Endothelial cell of umbilical vein (primary cell): Measurements from ENCODE around the gene VWA8. TPM values are rescaled to one million over a fixed set of nuclear protein-coding genes. Genes with fewer than 3 reads are reported as not detected.

Source experiments
- BruUV-seq: library from RNA; stranded (reverse); fragments of 400-500 nt; replicated peaks from 2 replicates; lab custom pipeline; 2021; lab: Mats Ljungman, UMichigan
- CTCF ChIA-PET: fragments of 300-600, 350-600 bp; sonication (Branson Sonifier 250); formaldehyde crosslinking; loops from one replicate; lab custom pipeline; 2021; ENCODE audit warnings: antibody characterized with exemption, inconsistent platforms; lab: Charles Lee
- POLR2A ChIA-PET: fragments of 300-600, 350-600 bp; sonication (Branson Sonifier 250); formaldehyde crosslinking; loops from one replicate; lab custom pipeline; 2021; ENCODE audit warnings: antibody characterized with exemption, inconsistent platforms; lab: Charles Lee
- DNase-seq: peaks from one replicate; pipeline ENCODE4 v3.0.0-alpha.2; 2011; ENCODE audit warnings: low read depth, low spot score
- FAIRE-seq: peaks from 2 replicates; lab custom pipeline; 2011; peaks lifted over from hg19 to GRCh38; lab: Jason Lieb, UNC
- H2AFZ ChIP-seq: 2 replicates; pipeline ENCODE4 v1.6.0; 2012; ENCODE audit warnings: low read depth, low read length, control low read depth, inconsistent platforms
- H3K27ac ChIP-seq: 2 replicates; pipeline ENCODE4 v1.5.1; 2011; ENCODE audit warnings: low read depth, mild to moderate bottlenecking, control low read depth, low read length, moderate library complexity; ENCODE audit not compliant: insufficient read depth
- H3K27me3 ChIP-seq, 2 experiments: 2 replicates each; pipeline versions ENCODE4 v1.6.0 to v1.6.1; 2011; ENCODE audit warnings: low read length in 2 of 2, mixed read lengths in 1 of 2; ENCODE audit not compliant: control insufficient read depth in 2 of 2, insufficient read depth in 2 of 2
- H3K36me3 ChIP-seq, 2 experiments: 2 replicates in 1 of 2; 3 replicates in 1 of 2; pipeline ENCODE4 v1.5.1; 2011; ENCODE audit warnings: low read length in 2 of 2, mild to moderate bottlenecking in 1 of 2, moderate library complexity in 1 of 2; ENCODE audit not compliant: control insufficient read depth in 2 of 2, insufficient read depth in 2 of 2; ENCODE audit errors: extremely low read depth in 1 of 2
- H3K4me1 ChIP-seq: 3 replicates; pipeline ENCODE4 v1.5.1; 2011; ENCODE audit warnings: mild to moderate bottlenecking, low read length; ENCODE audit not compliant: control insufficient read depth, insufficient read depth; ENCODE audit errors: extremely low read depth
- H3K4me2 ChIP-seq: 2 replicates; pipeline ENCODE4 v1.6.1; 2011; ENCODE audit warnings: low read length, control low read depth, mixed read lengths; ENCODE audit not compliant: insufficient read depth
- H3K4me3 ChIP-seq, 3 experiments: fragments of 200-600 bp in 1 of 3; sonication (generic), shearing (Covaris generic) in 1 of 3; replicated peaks in 1 of 3; 2 replicates each; pipeline ENCODE4 v1.5.1; 2011 to 2016; ENCODE audit warnings: control low read depth in 3 of 3, low read length in 3 of 3, mild to moderate bottlenecking in 2 of 3, inconsistent platforms in 1 of 3, low read depth in 1 of 3, moderate library complexity in 1 of 3; ENCODE audit not compliant: insufficient read depth in 1 of 3
- H3K79me2 ChIP-seq: 2 replicates; pipeline ENCODE4 v1.6.0; 2012; ENCODE audit warnings: low read length, inconsistent platforms; ENCODE audit not compliant: control insufficient read depth, insufficient read depth
- H3K9ac ChIP-seq: replicated peaks from 2 replicates; pipeline ENCODE3; 2011; ENCODE audit warnings: low read length, control low read depth; ENCODE audit not compliant: insufficient read depth; ENCODE audit errors: extremely low read depth
- H3K9me1 ChIP-seq: replicated peaks from 3 replicates; pipeline ENCODE4 v1.6.0; 2011; ENCODE audit warnings: mild to moderate bottlenecking, low read length; ENCODE audit not compliant: control insufficient read depth, insufficient read depth; ENCODE audit errors: extremely low read depth
- H3K9me3 ChIP-seq: replicated peaks from 2 replicates; pipeline ENCODE4 v1.5.1; 2012; ENCODE audit warnings: low read length, inconsistent platforms; ENCODE audit not compliant: control insufficient read depth, insufficient read depth
- H4K20me1 ChIP-seq: replicated peaks from 2 replicates; pipeline ENCODE3; 2011; ENCODE audit warnings: mild to moderate bottlenecking, low read length; ENCODE audit not compliant: control insufficient read depth, insufficient read depth; ENCODE audit errors: extremely low read depth
- EZH2 ChIP-seq: IDR thresholded peaks from 2 replicates; pipeline ENCODE4 v1.6.1; 2012; ENCODE audit warnings: borderline replicate concordance, low read depth, mild to moderate bottlenecking, moderate library complexity, low read length, inconsistent platforms; ENCODE audit not compliant: severe bottlenecking
- FOS ChIP-seq: IDR thresholded peaks from 2 replicates; pipeline ENCODE4 v1.6.1; 2011; ENCODE audit warnings: mild to moderate bottlenecking, low read length, moderate library complexity, borderline replicate concordance; ENCODE audit not compliant: insufficient read depth
- GATA2 ChIP-seq: IDR thresholded peaks from 2 replicates; pipeline ENCODE4 v1.7.0; 2011; ENCODE audit warnings: low read depth, mild to moderate bottlenecking, moderate library complexity, mixed read lengths, low read length; ENCODE audit not compliant: insufficient read length, insufficient read depth
- JUN ChIP-seq: IDR thresholded peaks from 2 replicates; pipeline ENCODE4 v1.6.1; 2011; ENCODE audit warnings: borderline replicate concordance, low read depth; ENCODE audit not compliant: insufficient read length, insufficient read depth
- MYC ChIP-seq: IDR thresholded peaks from one replicate; pipeline ENCODE4 v1.6.1; 2011; ENCODE audit warnings: mild to moderate bottlenecking, low read depth, low read length
- POLR2A ChIP-seq: IDR thresholded peaks from 2 replicates; pipeline ENCODE4 v1.6.1; 2012; ENCODE audit warnings: low read depth, mild to moderate bottlenecking, control low read depth, low read length
- POLR2AphosphoS5 ChIP-seq: IDR thresholded peaks from 2 replicates; pipeline ENCODE4 v1.6.1; 2012; ENCODE audit warnings: low read depth, mild to moderate bottlenecking, control low read depth, low read length, moderate library complexity; ENCODE audit not compliant: insufficient read depth
- dilution Hi-C: fragments of 300-500 bp; cut with MboI; formaldehyde crosslinking; loops from one replicate; pipeline ENCODE4 v1.15.0; 2019; ENCODE audit warnings: low sequenced_read_pairs; ENCODE audit not compliant: extremely low pct_ligation_motif_present
- intact Hi-C: fragments of 100-400 bp; cut with micrococcal nuclease; formaldehyde crosslinking; loops from one replicate; pipeline ENCODE4 v1.10.0; 2022
- polyA plus RNA-seq, 4 experiments: library from polyadenylated mRNA; depleted of rRNA in 3 of 4; stranded (reverse) in 3 of 4; unstranded in 1 of 4; fragments of >200 nt; gene quantifications; 2 replicates each; pipeline versions ENCODE4 v1.2.1 to v1.2.3, GENCODE V29; 2011 to 2012; ENCODE audit warnings: missing spikeins in 1 of 4
- total RNA-seq: library from RNA; stranded (reverse); gene quantifications from 2 replicates; pipeline ENCODE4 v1.2.3, GENCODE V29; 2021
- TF ChIP-seq, protein P1 (sequence below): IDR thresholded peaks from 2 replicates; pipeline ENCODE4 v1.6.1; 2011; ENCODE audit not compliant: insufficient read depth, insufficient read length
- TF ChIP-seq, protein P2 (sequence below), 2 donors: IDR thresholded peaks; 1 replicate in 1 of 2; 2 replicates in 1 of 2; pipeline ENCODE4 v1.5.1; 2011; ENCODE audit warnings: low read length in 2 of 2, mild to moderate bottlenecking in 2 of 2, moderate library complexity in 2 of 2, control low read depth in 1 of 2, inconsistent platforms in 1 of 2, low read depth in 1 of 2; ENCODE audit not compliant: insufficient read depth in 1 of 2; ENCODE audit errors: extremely low read depth in 1 of 2

Gene VWA8
- total and polyA plus RNA-seq, 2 donors (not counting 3 experiments of a cell fraction or from before 2014, with no cell fraction given): 2.9 to 11.3 TPM

DNA sequence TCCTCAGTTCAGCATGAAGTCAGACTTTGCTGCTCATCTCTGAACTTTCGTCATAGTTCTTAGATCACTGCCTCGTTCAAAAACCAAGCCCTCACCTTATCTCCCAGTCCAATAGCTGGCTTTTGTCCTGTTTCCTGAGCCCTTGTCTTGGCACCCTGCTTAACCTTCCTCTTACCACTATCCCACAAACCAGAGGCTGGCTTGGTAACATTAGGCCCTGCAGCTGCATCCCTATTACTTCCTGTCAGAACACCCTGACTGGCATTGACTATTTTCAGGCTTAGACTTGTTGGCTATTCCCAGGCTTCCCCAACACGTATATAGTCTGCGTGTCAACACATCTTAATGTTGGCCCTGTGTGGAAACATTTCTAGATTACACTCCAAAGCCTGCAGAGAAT, 172.4 kb downstream of the VWA8 start:
- no peaks in the 10 kb centered on the region for H3K27me3 ChIP-seq
- peak overlapping the region; percentile 16 for H2AFZ ChIP-seq
- intact Hi-C loops: loop anchor here (1.0 kb wide), 1 partner anchor 93 kb away; no protein-coding TSS in a partner anchor
- no peaks in the 10 kb centered on the region for H3K79me2 ChIP-seq
- DNase-seq: peak; percentile 96
- no peaks in the 10 kb centered on the region for H3K9me3 ChIP-seq
- POLR2A ChIA-PET: no interaction called here
- H4K20me1 ChIP-seq: no peaks in the 10 kb centered on the region
- no TSS peak for BruUV-seq
- H3K9me1 ChIP-seq: no peaks in the 10 kb centered on the region
- H3K36me3 ChIP-seq: no peaks in the 10 kb centered on the region
- TF ChIP-seq POLR2AphosphoS5: peak; percentile 66
- TF ChIP-seq, protein P1, sequence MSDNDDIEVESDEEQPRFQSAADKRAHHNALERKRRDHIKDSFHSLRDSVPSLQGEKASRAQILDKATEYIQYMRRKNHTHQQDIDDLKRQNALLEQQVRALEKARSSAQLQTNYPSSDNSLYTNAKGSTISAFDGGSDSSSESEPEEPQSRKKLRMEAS: no peak
- peak; percentile 66 for TF ChIP-seq GATA2
- no peak for TF ChIP-seq POLR2A
- peak; percentile 45 for TF ChIP-seq JUN
- no peak overlapping the region for H3K4me2 ChIP-seq
- CTCF ChIA-PET: interaction anchor here (0.9 to 1.7 kb wide), 4 partner anchors 22 to 259 kb away, joined by 3 to 9 read pairs (median 4); no protein-coding TSS in a partner anchor
- H3K4me1 ChIP-seq: peaks cover 8% of the 10 kb centered on the region
- peak; percentile 63 for FAIRE-seq
- no peak overlapping the region for H3K4me3 ChIP-seq
- peak overlapping the region; percentile 66 for H3K27ac ChIP-seq
- no peak overlapping the region for H3K9ac ChIP-seq
- dilution Hi-C loops: no loop called here

- Histone ChIP-seq H3K9me3 (no peaks in the 10 kb centered on the region), H3K4me3 (no peak overlapping the region), H3K9ac (no peak overlapping the region), H3K27ac (no peak overlapping the region), H3K4me1 (peaks cover 7% of the 10 kb centered on the region), H2AFZ (no peak overlapping the region), H4K20me1 (no peaks in the 10 kb centered on the region), H3K9me1 (no peaks in the 10 kb centered on the region), H3K4me2 (no peak overlapping the region), H3K79me2 (no peaks in the 10 kb centered on the region), H3K36me3 (no peaks in the 10 kb centered on the region), H3K27me3 (no peaks in the 10 kb centered on the region)
- dilution Hi-C loops: no loop called here
- TF ChIP-seq GATA2: no peak
- TF ChIP-seq POLR2AphosphoS5: no peak
- no peak for TF ChIP-seq POLR2A
- no peak for TF ChIP-seq MYC
- TF ChIP-seq FOS: no peak
- no peak for TF ChIP-seq EZH2
- TF ChIP-seq, protein P2, sequence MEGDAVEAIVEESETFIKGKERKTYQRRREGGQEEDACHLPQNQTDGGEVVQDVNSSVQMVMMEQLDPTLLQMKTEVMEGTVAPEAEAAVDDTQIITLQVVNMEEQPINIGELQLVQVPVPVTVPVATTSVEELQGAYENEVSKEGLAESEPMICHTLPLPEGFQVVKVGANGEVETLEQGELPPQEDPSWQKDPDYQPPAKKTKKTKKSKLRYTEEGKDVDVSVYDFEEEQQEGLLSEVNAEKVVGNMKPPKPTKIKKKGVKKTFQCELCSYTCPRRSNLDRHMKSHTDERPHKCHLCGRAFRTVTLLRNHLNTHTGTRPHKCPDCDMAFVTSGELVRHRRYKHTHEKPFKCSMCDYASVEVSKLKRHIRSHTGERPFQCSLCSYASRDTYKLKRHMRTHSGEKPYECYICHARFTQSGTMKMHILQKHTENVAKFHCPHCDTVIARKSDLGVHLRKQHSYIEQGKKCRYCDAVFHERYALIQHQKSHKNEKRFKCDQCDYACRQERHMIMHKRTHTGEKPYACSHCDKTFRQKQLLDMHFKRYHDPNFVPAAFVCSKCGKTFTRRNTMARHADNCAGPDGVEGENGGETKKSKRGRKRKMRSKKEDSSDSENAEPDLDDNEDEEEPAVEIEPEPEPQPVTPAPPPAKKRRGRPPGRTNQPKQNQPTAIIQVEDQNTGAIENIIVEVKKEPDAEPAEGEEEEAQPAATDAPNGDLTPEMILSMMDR (IDR thresholded peaks at IDR 0.05; ENCODE audit: extremely low read depth in 1 of 2, insufficient read depth in 1 of 2, low read depth in 1 of 2, low read length in 2 of 2): no peak
- TF ChIP-seq, protein P1: no peak
- no peak for TF ChIP-seq JUN
- no peak for FAIRE-seq
- ChIA-PET POLR2A (no interaction called here), CTCF (interaction anchor here (1.9 kb wide), 1 partner anchor 117 kb away, joined by 9 read pairs; no protein-coding TSS in a partner anchor)
- intact Hi-C loops: no loop called here
- DNase-seq: no peak
- no TSS peak for BruUV-seq
Measured at GRCh38 chr13:41785402-41786172, 175.3 kb downstream of the VWA8 start.
